HL-60 (cell line): ENCODE data around the gene MRPL21.
A peak's percentile ranks its signal among the peaks of the same experiment; 100 is the strongest.

Experiments
- DNase-seq, 2 experiments: peaks; one replicate each; pipeline ENCODE4 v3.0.0-alpha.2; 2010 to 2020; ENCODE audit warnings: low read depth in 1 of 2, low spot score in 1 of 2
- H3K27ac ChIP-seq: fragments of 250-450 bp; sonication (Bioruptor Pico); replicated peaks from 2 replicates; pipeline ENCODE4 v1.5.1; 2020; ENCODE audit warnings: mild to moderate bottlenecking, moderate library complexity
- H3K27me3 ChIP-seq: fragments of 250-450 bp; sonication (Bioruptor Pico); 2 replicates; pipeline ENCODE4 v1.5.1; 2021; ENCODE audit warnings: mild to moderate bottlenecking, moderate library complexity; ENCODE audit not compliant: insufficient read depth, poor library complexity, severe bottlenecking
- H3K4me3 ChIP-seq: replicated peaks from 2 replicates; pipeline ENCODE4 v1.5.1; 2011; ENCODE audit warnings: mild to moderate bottlenecking, control low read depth, low read length; ENCODE audit not compliant: insufficient read depth
- CTCF ChIP-seq: IDR thresholded peaks from one replicate; pipeline ENCODE4 v1.5.1; 2011; ENCODE audit warnings: low read length, control low read depth, inconsistent platforms; ENCODE audit not compliant: insufficient read depth
- GABPA ChIP-seq: IDR thresholded peaks from 2 replicates; pipeline ENCODE4 v1.6.1; 2012; ENCODE audit warnings: low read depth
- POLR2AphosphoS5 ChIP-seq: IDR thresholded peaks from 2 replicates; pipeline ENCODE4 v1.6.1; 2012; ENCODE audit warnings: low read depth
- REST ChIP-seq: IDR thresholded peaks from 2 replicates; pipeline ENCODE4 v1.6.1; 2012; ENCODE audit warnings: low read depth; ENCODE audit not compliant: insufficient replicate concordance
- SPI1 ChIP-seq: IDR thresholded peaks from 2 replicates; pipeline ENCODE4 v1.6.1; 2012; ENCODE audit warnings: low read depth, mild to moderate bottlenecking, borderline replicate concordance

Gene MRPL21

GRCh38 chr11:68908273-68908672 is 4.6 kb upstream of the MRPL21 start:
- H3K4me3 ChIP-seq: no peak overlapping the region
- H3K27me3 ChIP-seq: no peaks in the 10 kb centered on the region
- TF ChIP-seq POLR2AphosphoS5 (no peak), CTCF (no peak), GABPA (no peak), REST (no peak), SPI1 (no peak)
- no peak for DNase-seq
- H3K27ac ChIP-seq: no peak overlapping the region

- TF ChIP-seq SPI1 (no peak), REST (no peak), GABPA (no peak), CTCF (no peak), POLR2AphosphoS5 (no peak)
- Histone ChIP-seq H3K27ac (no peak overlapping the region), H3K27me3 (no peaks in the 10 kb centered on the region), H3K4me3 (peak overlapping the region; percentile 77; the same call in 1 of the 2 replicates)
- no peak for DNase-seq
Observed at GRCh38 chr11:68905421-68906360, 2.1 kb upstream of the MRPL21 start.

GRCh38 chr11:68904248-68904847 is 716 bp upstream of the MRPL21 start:
- TF ChIP-seq SPI1 (no peak), CTCF (no peak), GABPA (no peak), REST (no peak), POLR2AphosphoS5 (no peak)
- H3K27ac ChIP-seq: peak overlapping the region; percentile 82
- H3K27me3 ChIP-seq: no peaks in the 10 kb centered on the region
- peak; percentile 36 to 49 for DNase-seq
- peak overlapping the region; percentile 77 for H3K4me3 ChIP-seq
